K562 (cell line): Measurements from ENCODE around the gene UTS2R. TPM values are rescaled to one million over a fixed set of nuclear protein-coding genes. Genes with fewer than 3 reads are reported as not detected.

ENCODE experiments used
- ASH1L ChIP-seq: fragments of 450-650 bp; IDR thresholded peaks from 2 replicates; pipeline ENCODE4 v1.6.1; 2018; ENCODE audit warnings: borderline replicate concordance, mild to moderate bottlenecking, low read depth; ENCODE audit not compliant: partially characterized antibody
- CC2D1A ChIP-seq: fragments of 450-650 bp; IDR thresholded peaks from 2 replicates; pipeline ENCODE4 v1.6.1; 2017; ENCODE audit warnings: mild to moderate bottlenecking
- ELF1 ChIP-seq: fragments of 200-800 bp; sonication (Bioruptor generic); IDR thresholded peaks from 2 replicates; pipeline ENCODE4 v1.6.1; 2016; ENCODE audit warnings: missing genetic modification characterization, missing compliant biosample characterization
- GMEB1 ChIP-seq: fragments of 250-450 bp; sonication (Bioruptor Pico); IDR thresholded peaks from 2 replicates; pipeline ENCODE4 v1.4.0; 2020; ENCODE audit warnings: mild to moderate bottlenecking
- IFI16 ChIP-seq: fragments of 250-450 bp; sonication (Bioruptor Pico); IDR thresholded peaks from 2 replicates; pipeline ENCODE4 v2.1.2; 2022; ENCODE audit warnings: mild to moderate bottlenecking, inconsistent platforms
- MBD2 ChIP-seq: sonication (generic); IDR thresholded peaks from 2 replicates; pipeline ENCODE4 v1.6.1; 2016; ENCODE audit warnings: low read depth, borderline replicate concordance
- POLR2AphosphoS2 ChIP-seq: IDR thresholded peaks from 2 replicates; pipeline ENCODE4 v1.6.1; 2012; ENCODE audit warnings: low read length, improper control_type of control experiment
- POLR2B ChIP-seq: fragments of 450-650 bp; IDR thresholded peaks from 2 replicates; pipeline ENCODE4 v1.6.1; 2018; ENCODE audit warnings: low read depth; ENCODE audit not compliant: partially characterized antibody
- POLR2H ChIP-seq: IDR thresholded peaks from 2 replicates; pipeline ENCODE4 v1.6.1; 2016; ENCODE audit warnings: missing genetic modification characterization, low read depth, mild to moderate bottlenecking, control low read depth, missing compliant biosample characterization, moderate library complexity
- SMAD3 ChIP-seq: fragments of 450-650 bp; formaldehyde crosslinking; conservative IDR thresholded peaks from 2 replicates; pipeline ENCODE4 v1.4.0; 2020; ENCODE audit warnings: mild to moderate bottlenecking
- TEAD1 ChIP-seq, 2 experiments: fragments of 450-650 bp in 1 of 2; sonication (generic) in 1 of 2; formaldehyde crosslinking; IDR thresholded peaks; 2 replicates each; pipeline versions ENCODE4 v1.4.0 to v1.8.0; 2020 to 2022; ENCODE audit warnings: mild to moderate bottlenecking in 2 of 2, missing genetic modification reagents in 1 of 2
- USF1 ChIP-seq: sonication (generic); formaldehyde crosslinking; IDR thresholded peaks from 2 replicates; pipeline ENCODE4 v1.9.0; 2022; ENCODE audit warnings: mild to moderate bottlenecking, missing genetic modification reagents
- ZBTB7A ChIP-seq: IDR thresholded peaks from 2 replicates; pipeline ENCODE4 v1.6.1; 2011; ENCODE audit warnings: low read depth, mild to moderate bottlenecking, low read length, moderate library complexity, borderline replicate concordance; ENCODE audit not compliant: control insufficient read depth
- ZFP30 ChIP-seq: fragments of 250-450 bp; sonication (Bioruptor Pico); IDR thresholded peaks from 2 replicates; pipeline ENCODE4 v1.8.0; 2022; ENCODE audit warnings: moderate library complexity, mild to moderate bottlenecking, inconsistent platforms, borderline replicate concordance
- ZNF174 ChIP-seq: fragments of 250-450 bp; sonication (Bioruptor Pico); IDR thresholded peaks from 2 replicates; pipeline ENCODE4 v1.4.0; 2020; ENCODE audit warnings: mild to moderate bottlenecking
- ZNF175 ChIP-seq: fragments of 200-800 bp; sonication (Bioruptor generic); IDR thresholded peaks from 2 replicates; pipeline ENCODE4 v1.6.1; 2016; ENCODE audit warnings: low read depth, mild to moderate bottlenecking, missing genetic modification characterization, missing compliant biosample characterization
- ZNF23 ChIP-seq: fragments of 250-450 bp; sonication (Bioruptor Pico); IDR thresholded peaks from 2 replicates; pipeline ENCODE4 v1.4.0; 2020; ENCODE audit warnings: mild to moderate bottlenecking
- ZNF644 ChIP-seq: fragments of 200-800 bp; sonication (Bioruptor generic); IDR thresholded peaks from 2 replicates; pipeline ENCODE4 v1.6.1; 2016; ENCODE audit warnings: low read depth, missing genetic modification characterization, missing compliant biosample characterization
- ZNF77 ChIP-seq: fragments of 250-450 bp; sonication (Bioruptor Pico); IDR thresholded peaks from 2 replicates; pipeline ENCODE4 v1.5.0; 2020
- polyA plus RNA-seq, 8 experiments: library from polyadenylated mRNA; depleted of rRNA in 4 of 8; stranded (reverse) in 5 of 8; unstranded in 3 of 8; fragments of >200 nt; fragmentation: Nextera tagmentation in 2 of 8; fragmentation: Illumina TruSeq in 1 of 8; extraction: Ambion mirVana in 2 of 8; extraction: Trizol in 1 of 8; gene quantifications; 2 replicates each; pipeline versions ENCODE4 v1.2.1 to v1.2.3, GENCODE V29; 2011 to 2014; ENCODE audit warnings: inconsistent platforms in 1 of 8, missing spikeins in 1 of 8
- total RNA-seq, 7 experiments: library from RNA; depleted of rRNA in 6 of 7; stranded (reverse); fragments of >200 nt in 6 of 7; fragmentation: Illumina TruSeq in 2 of 7; extraction: Trizol in 2 of 7; gene quantifications; 2 replicates each; pipeline versions ENCODE4 v1.2.1 to v1.2.3, GENCODE V29; 2011 to 2021; ENCODE audit warnings: low replicate concordance in 1 of 7

UTS2R gene
- total and polyA plus RNA-seq, 9 of the 15 experiments (the other 6 are each of a cell fraction or from before 2014, with no cell fraction given): 0.22 TPM; not detected in 8

GRCh38 chr17:82367724-82368524, 3.6 kb upstream of the UTS2R start (continued):
- 0 out of 2 replicates have a peak, but pooled peaks have one; percentile 23 for TF ChIP-seq ZNF175 (CRISPR knock-in tag)
- TF ChIP-seq POLR2H (tag): peak; percentile 91
- TF ChIP-seq ZNF23 (CRISPR knock-in tag): no peak
- TF ChIP-seq ZNF174 (CRISPR knock-in tag): no peak
- TF ChIP-seq ELF1 (tag): peak; percentile 64; the same call in 1 of the 2 replicates
- TF ChIP-seq TEAD1 (CRISPR knock-in tag; IDR thresholded peaks at IDR 0.05): peak in 1 of 2 experiments; percentile 32; a peak in 1 of 4 replicates
- TF ChIP-seq POLR2AphosphoS2: peak; percentile 65; the same call in 1 of the 2 replicates
- peak; percentile 64 for TF ChIP-seq USF1 (CRISPR knock-in tag)
- TF ChIP-seq POLR2B: peak; percentile 80
- TF ChIP-seq IFI16 (CRISPR knock-in tag): no peak
- TF ChIP-seq GMEB1 (CRISPR knock-in tag): no peak
- no peak for TF ChIP-seq ZFP30 (CRISPR knock-in tag)
- TF ChIP-seq ZBTB7A: peak; percentile 21; the same call in 1 of the 2 replicates
- 0 out of 2 replicates have a peak, but pooled peaks have one; percentile 38 for TF ChIP-seq SMAD3 (CRISPR knock-in tag)
- peak; percentile 98 for TF ChIP-seq MBD2
- peak; percentile 99 for TF ChIP-seq ASH1L
- no peak for TF ChIP-seq ZNF77
- no peak for TF ChIP-seq ZNF644 (tag)
- TF ChIP-seq CC2D1A: peak; percentile 94
